PFSK-1 (cell line): ENCODE results near the gene RAPH1.

Experiments used
- FOXP2 ChIP-seq: optimal IDR thresholded peaks from 2 replicates; pipeline ENCODE3; 2011; ENCODE audit warnings: borderline replicate concordance, control low read depth, inconsistent platforms; ENCODE audit not compliant: insufficient read depth; ENCODE audit errors: extremely low read length, extremely low read depth
- POLR2AphosphoS5 ChIP-seq: IDR thresholded peaks from 2 replicates; pipeline ENCODE4 v1.6.1; 2012; ENCODE audit warnings: low read depth, mild to moderate bottlenecking, control low read depth, low read length, moderate library complexity
- SIN3A ChIP-seq: IDR thresholded peaks from 2 replicates; pipeline ENCODE4 v1.6.1; 2012; ENCODE audit warnings: mild to moderate bottlenecking, low read length, moderate library complexity, borderline replicate concordance; ENCODE audit not compliant: insufficient read depth
- TAF1 ChIP-seq: IDR thresholded peaks from 2 replicates; pipeline ENCODE4 v1.6.1; 2012; ENCODE audit warnings: low read length, control low read depth, borderline replicate concordance; ENCODE audit not compliant: insufficient read depth
- TF ChIP-seq, protein P1 (sequence below), 2 experiments: IDR thresholded peaks; 2 replicates each; pipeline versions ENCODE4 v1.6.1 to v1.8.0; 2011 to 2012; ENCODE audit warnings: low read depth in 2 of 2, low read length in 2 of 2, control low read depth in 1 of 2, inconsistent platforms in 1 of 2, mild to moderate bottlenecking in 1 of 2, moderate library complexity in 1 of 2; ENCODE audit not compliant: insufficient read depth in 1 of 2

RAPH1 gene

DNA sequence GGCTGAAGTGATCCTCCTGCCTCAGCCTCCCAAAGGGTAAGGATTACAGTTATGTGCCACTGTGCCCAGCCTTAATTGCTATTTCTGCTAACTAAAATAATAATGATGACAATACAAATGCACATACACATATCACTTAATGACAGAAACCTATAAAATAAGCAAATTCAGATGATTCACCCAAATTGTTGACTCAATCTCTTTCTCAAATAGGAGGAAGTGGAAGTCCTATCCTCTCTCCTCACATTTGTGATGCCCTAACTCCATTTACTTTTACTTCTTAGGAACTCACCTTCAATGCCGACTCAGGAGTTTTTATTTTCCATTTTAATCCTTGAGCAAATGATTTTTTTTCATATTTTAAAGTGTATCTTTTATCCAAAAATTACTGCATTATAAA, 24.5 kb upstream of the RAPH1 start:
- TF ChIP-seq POLR2AphosphoS5 (no peak), FOXP2 (no peak), TAF1 (no peak)
- TF ChIP-seq, protein P1, sequence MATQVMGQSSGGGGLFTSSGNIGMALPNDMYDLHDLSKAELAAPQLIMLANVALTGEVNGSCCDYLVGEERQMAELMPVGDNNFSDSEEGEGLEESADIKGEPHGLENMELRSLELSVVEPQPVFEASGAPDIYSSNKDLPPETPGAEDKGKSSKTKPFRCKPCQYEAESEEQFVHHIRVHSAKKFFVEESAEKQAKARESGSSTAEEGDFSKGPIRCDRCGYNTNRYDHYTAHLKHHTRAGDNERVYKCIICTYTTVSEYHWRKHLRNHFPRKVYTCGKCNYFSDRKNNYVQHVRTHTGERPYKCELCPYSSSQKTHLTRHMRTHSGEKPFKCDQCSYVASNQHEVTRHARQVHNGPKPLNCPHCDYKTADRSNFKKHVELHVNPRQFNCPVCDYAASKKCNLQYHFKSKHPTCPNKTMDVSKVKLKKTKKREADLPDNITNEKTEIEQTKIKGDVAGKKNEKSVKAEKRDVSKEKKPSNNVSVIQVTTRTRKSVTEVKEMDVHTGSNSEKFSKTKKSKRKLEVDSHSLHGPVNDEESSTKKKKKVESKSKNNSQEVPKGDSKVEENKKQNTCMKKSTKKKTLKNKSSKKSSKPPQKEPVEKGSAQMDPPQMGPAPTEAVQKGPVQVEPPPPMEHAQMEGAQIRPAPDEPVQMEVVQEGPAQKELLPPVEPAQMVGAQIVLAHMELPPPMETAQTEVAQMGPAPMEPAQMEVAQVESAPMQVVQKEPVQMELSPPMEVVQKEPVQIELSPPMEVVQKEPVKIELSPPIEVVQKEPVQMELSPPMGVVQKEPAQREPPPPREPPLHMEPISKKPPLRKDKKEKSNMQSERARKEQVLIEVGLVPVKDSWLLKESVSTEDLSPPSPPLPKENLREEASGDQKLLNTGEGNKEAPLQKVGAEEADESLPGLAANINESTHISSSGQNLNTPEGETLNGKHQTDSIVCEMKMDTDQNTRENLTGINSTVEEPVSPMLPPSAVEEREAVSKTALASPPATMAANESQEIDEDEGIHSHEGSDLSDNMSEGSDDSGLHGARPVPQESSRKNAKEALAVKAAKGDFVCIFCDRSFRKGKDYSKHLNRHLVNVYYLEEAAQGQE (IDR thresholded peaks at IDR 0.05; ENCODE audit: insufficient read depth in 1 of 2, low read depth in 2 of 2, low read length in 2 of 2), result no peak

DNA sequence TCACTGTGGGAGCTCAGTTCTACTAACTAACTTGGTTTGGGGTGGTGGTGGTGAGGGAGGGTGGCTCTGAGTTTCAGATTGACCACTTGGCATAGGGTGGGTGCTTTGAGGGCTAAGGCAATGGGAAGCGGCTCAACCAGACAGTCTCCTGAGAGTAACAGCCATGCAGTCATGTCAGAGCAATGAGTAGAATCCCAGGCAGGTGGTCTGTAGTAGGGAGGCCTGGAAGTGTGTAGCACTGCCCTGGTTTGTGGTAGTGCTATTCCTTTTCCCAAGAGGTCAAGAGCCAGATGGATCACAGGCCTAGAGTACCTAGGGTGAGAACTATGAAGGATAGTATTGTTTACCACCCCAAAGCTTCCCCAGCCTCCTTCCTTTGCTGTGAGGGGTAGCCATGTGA, 18.7 kb upstream of the RAPH1 start:
- TF ChIP-seq, protein P1 (IDR thresholded peaks at IDR 0.05; ENCODE audit: insufficient read depth in 1 of 2, low read depth in 2 of 2, low read length in 2 of 2), result no peak
- TF ChIP-seq FOXP2 (no peak), TAF1 (no peak), POLR2AphosphoS5 (no peak), SIN3A (no peak)

DNA sequence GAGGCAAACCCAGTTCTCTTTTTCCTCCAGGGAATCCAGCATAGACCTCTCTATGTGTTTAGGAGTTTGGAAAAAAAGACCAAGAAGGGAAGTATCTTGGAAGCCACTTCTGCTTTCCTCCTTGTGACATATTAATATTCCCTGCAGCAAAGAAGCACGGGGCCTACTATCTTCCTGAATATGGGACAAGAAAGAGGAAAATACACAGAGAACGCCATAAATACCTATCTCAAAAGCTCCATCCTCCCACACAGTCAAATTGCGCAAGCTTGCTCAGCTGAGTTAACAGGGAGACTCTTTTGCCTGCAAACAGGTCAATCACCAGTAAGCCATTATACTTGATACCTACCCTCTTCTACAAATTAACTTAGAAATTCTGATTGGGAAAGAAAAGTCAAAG, 16.7 kb upstream of the RAPH1 start:
- TF ChIP-seq FOXP2, result no peak
- no peak for TF ChIP-seq POLR2AphosphoS5
- no peak for TF ChIP-seq TAF1
- TF ChIP-seq, protein P1 (IDR thresholded peaks at IDR 0.05; ENCODE audit: insufficient read depth in 1 of 2, low read depth in 2 of 2, low read length in 2 of 2), result no peak
- no peak for TF ChIP-seq SIN3A

DNA sequence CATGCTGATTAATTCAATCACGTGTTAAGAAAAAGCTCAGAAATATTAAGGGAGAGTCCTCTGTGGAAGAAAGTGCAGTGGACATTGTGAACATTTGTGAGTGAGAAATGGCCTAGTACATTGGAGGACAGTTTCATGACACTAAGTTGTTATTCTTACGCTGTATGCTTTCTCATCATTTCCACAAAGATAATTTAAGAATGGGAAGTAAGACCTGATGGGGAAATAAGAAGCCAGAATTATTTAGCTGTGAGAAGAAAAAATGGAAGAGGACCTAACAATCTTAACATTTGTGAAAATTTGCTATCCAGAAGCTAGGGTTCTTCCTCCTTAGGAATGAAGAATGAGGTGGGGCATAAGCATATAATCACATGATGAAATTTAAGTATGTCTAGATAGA, 15.2 kb upstream of the RAPH1 start:
- TF ChIP-seq TAF1 (no peak), POLR2AphosphoS5 (no peak), FOXP2 (no peak), SIN3A (no peak)
- TF ChIP-seq, protein P1 (IDR thresholded peaks at IDR 0.05; ENCODE audit: insufficient read depth in 1 of 2, low read depth in 2 of 2, low read length in 2 of 2), result no peak

DNA sequence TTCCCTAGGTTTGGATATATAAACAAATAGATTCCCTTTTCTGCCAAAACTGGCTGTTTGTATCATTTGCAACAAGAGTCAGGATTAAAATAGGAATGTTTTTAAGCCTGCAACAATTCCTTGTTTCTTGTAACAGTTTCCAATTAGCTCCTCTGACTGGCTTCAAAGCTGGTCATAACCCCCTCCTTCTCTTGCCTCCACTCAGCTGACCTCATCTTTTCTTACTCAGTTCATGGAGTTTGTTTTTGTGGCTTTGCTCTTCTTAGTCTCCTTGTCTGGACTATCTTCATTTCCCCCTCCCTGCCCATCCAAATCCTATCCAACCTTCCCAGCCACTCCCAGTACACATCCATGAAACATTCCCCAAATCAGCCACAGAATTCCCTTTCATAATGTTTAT, 14.3 kb upstream of the RAPH1 start:
- TF ChIP-seq TAF1 (no peak), POLR2AphosphoS5 (no peak)

DNA sequence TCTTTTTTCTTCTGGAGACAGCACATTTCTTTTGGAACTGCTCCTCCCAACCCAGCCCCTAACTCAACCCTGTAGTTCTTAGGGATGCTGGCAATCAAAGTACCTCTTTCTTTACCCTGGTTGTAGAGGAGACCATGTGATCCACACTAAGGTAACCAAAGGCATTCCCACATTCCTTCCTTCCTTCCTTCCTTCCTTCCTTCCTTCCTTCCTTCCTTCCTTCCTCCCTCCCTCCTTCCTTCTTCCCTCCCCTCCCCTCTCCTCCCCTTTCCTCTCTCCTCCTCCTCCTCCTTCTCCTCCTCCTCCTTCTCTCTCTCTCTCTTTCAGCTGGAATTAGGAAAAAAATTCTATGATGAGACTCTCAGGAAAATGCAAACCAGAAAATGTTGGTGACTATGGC, 13.8 kb upstream of the RAPH1 start:
- TF ChIP-seq TAF1, result no peak
